Osteoblast (primary cell): ENCODE measurements around the gene RBFOX2. TPM values are rescaled to one million over a fixed set of nuclear protein-coding genes. Genes with fewer than 3 reads are reported as not detected.

ENCODE experiments used
- DNase-seq: peaks from one replicate; pipeline ENCODE4 v3.0.0; 2011; ENCODE audit warnings: low spot score, mixed read lengths; ENCODE audit not compliant: insufficient read length; ENCODE audit errors: missing footprints
- H2AFZ ChIP-seq: 2 replicates; pipeline ENCODE4 v1.6.0; 2011; ENCODE audit warnings: mild to moderate bottlenecking, low read length
- H3K27ac ChIP-seq: 2 replicates; pipeline ENCODE4 v1.5.1; 2011; ENCODE audit warnings: mild to moderate bottlenecking, low read depth, low read length, moderate library complexity
- H3K27me3 ChIP-seq: 2 replicates; pipeline ENCODE4 v1.6.0; 2012; ENCODE audit warnings: mild to moderate bottlenecking, control low read depth, inconsistent platforms, low read length, moderate library complexity; ENCODE audit not compliant: insufficient read depth
- H3K36me3 ChIP-seq: 2 replicates; pipeline ENCODE4 v1.5.1; 2011; ENCODE audit warnings: mild to moderate bottlenecking, low read length, control low read depth, moderate library complexity; ENCODE audit not compliant: insufficient read depth
- H3K4me1 ChIP-seq: 2 replicates; pipeline ENCODE4 v1.5.1; 2011; ENCODE audit warnings: mild to moderate bottlenecking, low read length, control low read depth, moderate library complexity; ENCODE audit not compliant: insufficient read depth
- H3K4me2 ChIP-seq: 2 replicates; pipeline ENCODE4 v1.6.0; 2011; ENCODE audit warnings: mild to moderate bottlenecking, low read length; ENCODE audit not compliant: insufficient read depth
- H3K4me3 ChIP-seq: fragments of 200-600 bp; sonication (generic); 3 replicates; pipeline ENCODE4 v1.5.1; 2012; ENCODE audit warnings: mild to moderate bottlenecking, low read length, inconsistent platforms; ENCODE audit not compliant: insufficient read depth
- H3K79me2 ChIP-seq: 2 replicates; pipeline ENCODE4 v1.6.0; 2012; ENCODE audit warnings: mild to moderate bottlenecking, low read length, control low read depth, inconsistent platforms; ENCODE audit not compliant: insufficient read depth
- H3K9me3 ChIP-seq: 2 replicates; pipeline ENCODE4 v1.5.1; 2011; ENCODE audit warnings: low read depth, low read length, control low read depth
- H4K20me1 ChIP-seq: 2 replicates; pipeline ENCODE4 v1.6.0; 2012; ENCODE audit warnings: mild to moderate bottlenecking, low read length, control low read depth; ENCODE audit not compliant: insufficient read depth
- total RNA-seq: library from RNA; depleted of rRNA; stranded (reverse); fragments of >200 nt; gene quantifications from 2 replicates; pipeline ENCODE4 v1.2.3, GENCODE V29; 2012
- TF ChIP-seq, protein P1 (sequence below): IDR thresholded peaks from 2 replicates; pipeline ENCODE4 v1.5.1; 2011; ENCODE audit warnings: mild to moderate bottlenecking, low read depth, low read length, moderate library complexity; ENCODE audit errors: extremely low read depth

Gene RBFOX2
- total RNA-seq, 1 donor, result 171 TPM

DNA sequence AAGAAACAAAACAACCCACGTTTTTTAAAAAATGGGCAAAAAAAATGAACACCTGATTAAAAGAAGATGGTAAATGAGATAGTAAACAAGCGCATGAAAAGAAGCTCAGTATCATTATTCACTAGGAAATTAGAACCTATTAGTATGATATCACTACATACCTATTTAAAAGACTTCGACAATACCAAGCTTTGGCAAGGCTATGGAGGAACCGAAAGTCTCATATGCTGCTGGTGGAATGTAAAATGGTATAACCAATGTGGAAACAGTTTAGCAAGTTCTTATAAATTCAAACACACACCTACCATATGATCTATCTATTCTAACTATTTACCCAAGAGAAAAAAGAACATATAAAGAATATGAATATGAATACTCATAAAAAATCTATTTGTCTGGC lies 167.2 kb downstream of the RBFOX2 start:
- Histone ChIP-seq H3K4me2 (no peak overlapping the region), H3K36me3 (no peaks in the 10 kb centered on the region), H2AFZ (no peak overlapping the region), H3K79me2 (peaks cover 81% of the 10 kb centered on the region), H3K4me1 (peaks cover 3% of the 10 kb centered on the region), H4K20me1 (peaks cover 13% of the 10 kb centered on the region), H3K27ac (no peak overlapping the region), H3K9me3 (no peaks in the 10 kb centered on the region), H3K4me3 (no peak overlapping the region), H3K27me3 (no peaks in the 10 kb centered on the region)
- TF ChIP-seq, protein P1, sequence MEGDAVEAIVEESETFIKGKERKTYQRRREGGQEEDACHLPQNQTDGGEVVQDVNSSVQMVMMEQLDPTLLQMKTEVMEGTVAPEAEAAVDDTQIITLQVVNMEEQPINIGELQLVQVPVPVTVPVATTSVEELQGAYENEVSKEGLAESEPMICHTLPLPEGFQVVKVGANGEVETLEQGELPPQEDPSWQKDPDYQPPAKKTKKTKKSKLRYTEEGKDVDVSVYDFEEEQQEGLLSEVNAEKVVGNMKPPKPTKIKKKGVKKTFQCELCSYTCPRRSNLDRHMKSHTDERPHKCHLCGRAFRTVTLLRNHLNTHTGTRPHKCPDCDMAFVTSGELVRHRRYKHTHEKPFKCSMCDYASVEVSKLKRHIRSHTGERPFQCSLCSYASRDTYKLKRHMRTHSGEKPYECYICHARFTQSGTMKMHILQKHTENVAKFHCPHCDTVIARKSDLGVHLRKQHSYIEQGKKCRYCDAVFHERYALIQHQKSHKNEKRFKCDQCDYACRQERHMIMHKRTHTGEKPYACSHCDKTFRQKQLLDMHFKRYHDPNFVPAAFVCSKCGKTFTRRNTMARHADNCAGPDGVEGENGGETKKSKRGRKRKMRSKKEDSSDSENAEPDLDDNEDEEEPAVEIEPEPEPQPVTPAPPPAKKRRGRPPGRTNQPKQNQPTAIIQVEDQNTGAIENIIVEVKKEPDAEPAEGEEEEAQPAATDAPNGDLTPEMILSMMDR, result no peak
- no peak for DNase-seq

DNA sequence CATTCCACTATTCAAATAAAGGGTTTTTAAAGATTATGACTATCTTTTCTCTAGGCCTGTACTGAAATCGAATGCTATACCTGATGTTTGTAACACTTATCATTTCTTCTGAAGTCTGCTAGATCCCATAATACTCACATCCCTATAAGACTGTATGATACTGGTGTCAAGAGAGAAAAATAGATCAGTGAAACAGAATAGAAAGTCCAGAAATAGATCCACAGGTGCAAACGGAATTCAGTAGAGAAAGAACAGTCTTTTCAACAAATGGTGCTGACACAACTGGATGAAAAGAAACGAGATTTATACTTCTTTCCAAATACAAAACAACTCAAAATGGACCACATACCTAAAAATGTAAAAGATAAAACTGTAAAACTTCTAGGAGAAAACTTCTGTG lies 167.8 kb downstream of the RBFOX2 start:
- no peak for DNase-seq
- TF ChIP-seq, protein P1, result no peak
- Histone ChIP-seq H3K4me2 (no peak overlapping the region), H3K27ac (no peak overlapping the region), H3K36me3 (no peaks in the 10 kb centered on the region), H3K79me2 (peaks cover 87% of the 10 kb centered on the region), H3K27me3 (no peaks in the 10 kb centered on the region), H3K4me3 (no peak overlapping the region), H3K4me1 (no peaks in the 10 kb centered on the region), H2AFZ (no peak overlapping the region), H3K9me3 (no peaks in the 10 kb centered on the region), H4K20me1 (peaks cover 11% of the 10 kb centered on the region)

DNA sequence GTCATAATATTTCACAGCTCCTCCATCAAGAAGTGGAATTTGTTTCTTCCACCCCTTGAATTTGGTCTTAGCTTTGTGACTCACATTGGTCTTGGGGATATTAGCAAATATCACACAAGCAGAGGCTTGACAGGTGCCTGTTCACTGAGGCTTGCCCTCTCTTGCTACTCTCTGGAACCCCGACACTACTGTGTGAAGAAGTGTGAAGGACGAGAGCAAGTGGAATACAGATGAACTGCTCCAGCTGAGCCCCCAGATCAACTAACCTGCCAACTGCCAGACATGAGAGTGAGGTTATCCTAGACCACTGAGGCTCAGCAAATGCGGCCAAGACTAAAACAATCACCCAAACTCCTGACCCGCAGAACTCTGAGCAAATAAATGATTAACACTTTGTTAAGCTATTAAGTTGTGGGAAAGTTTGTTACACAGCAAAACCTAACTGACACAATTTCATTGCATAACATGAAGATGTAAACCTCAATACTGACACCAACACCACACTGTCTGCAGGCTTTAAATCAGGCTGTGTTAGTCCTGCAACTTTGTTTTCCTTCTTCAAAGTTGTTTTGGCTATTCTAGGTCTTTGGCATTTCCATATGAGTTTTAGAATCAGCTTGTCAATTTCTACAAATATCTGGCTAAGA lies 168.4 kb downstream of the RBFOX2 start:
- H3K9me3 ChIP-seq, result no peaks in the 10 kb centered on the region
- no peaks in the 10 kb centered on the region for H3K4me1 ChIP-seq
- H3K4me3 ChIP-seq, result no peak overlapping the region
- TF ChIP-seq, protein P1, result no peak
- no peak for DNase-seq
- H2AFZ ChIP-seq, result no peak overlapping the region
- peaks cover 87% of the 10 kb centered on the region for H3K79me2 ChIP-seq
- H3K36me3 ChIP-seq, result no peaks in the 10 kb centered on the region
- H3K27ac ChIP-seq, result no peak overlapping the region
- H3K4me2 ChIP-seq, result no peak overlapping the region
- no peaks in the 10 kb centered on the region for H3K27me3 ChIP-seq
- H4K20me1 ChIP-seq, result peaks cover 11% of the 10 kb centered on the region

DNA sequence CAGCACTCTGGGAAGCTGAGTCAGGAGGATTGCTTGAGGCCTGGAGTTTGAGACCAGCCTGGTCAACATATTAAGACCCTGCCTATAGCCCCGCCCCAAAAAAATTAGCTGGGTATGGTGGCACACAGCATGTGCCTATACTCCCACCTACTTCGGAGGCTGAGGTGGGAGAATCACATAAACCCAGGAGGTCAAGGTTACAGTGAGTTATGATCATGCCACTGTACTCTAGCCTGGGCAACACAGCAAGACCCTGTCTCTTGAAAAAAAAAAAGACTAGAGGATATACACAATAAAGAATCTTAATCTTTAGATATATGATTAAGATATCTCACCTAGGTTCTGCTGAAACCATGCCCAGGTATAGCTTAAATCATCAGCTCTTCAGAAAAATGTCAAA lies 174.3 kb downstream of the RBFOX2 start:
- no peak overlapping the region for H3K27ac ChIP-seq
- no peaks in the 10 kb centered on the region for H3K9me3 ChIP-seq
- H3K4me2 ChIP-seq, result no peak overlapping the region
- peaks cover 60% of the 10 kb centered on the region for H3K79me2 ChIP-seq
- no peak overlapping the region for H2AFZ ChIP-seq
- TF ChIP-seq, protein P1, result no peak
- H3K4me1 ChIP-seq, result no peaks in the 10 kb centered on the region
- H3K36me3 ChIP-seq, result no peaks in the 10 kb centered on the region
- DNase-seq, result no peak
- peaks cover 5% of the 10 kb centered on the region for H4K20me1 ChIP-seq
- no peak overlapping the region for H3K4me3 ChIP-seq
- no peaks in the 10 kb centered on the region for H3K27me3 ChIP-seq
